Neural cell (in vitro differentiated cells): ENCODE measurements around the gene PTCRA. TPM values are rescaled to one million over a fixed set of nuclear protein-coding genes. Genes with fewer than 3 reads are reported as not detected.

Source experiments
- H2AFZ ChIP-seq: fragments of 200-600, 300-800 bp; sonication (generic), shearing (Covaris generic); 2 replicates; pipeline ENCODE4 v1.6.0; 2014; ENCODE audit warnings: low read depth, mild to moderate bottlenecking, antibody characterized with exemption, low read length, moderate library complexity
- H3F3A ChIP-seq: fragments of 200-600 bp; shearing (Covaris generic); 2 replicates; pipeline ENCODE4 v1.6.1; 2016; ENCODE audit warnings: mild to moderate bottlenecking, moderate library complexity, mixed read lengths, antibody characterized with exemption, low read length; ENCODE audit not compliant: insufficient read depth, poor library complexity, severe bottlenecking
- H3K27ac ChIP-seq: fragments of 200-600, 300-800 bp; sonication (generic), shearing (Covaris generic); 2 replicates; pipeline ENCODE4 v1.5.1; 2014; ENCODE audit warnings: mild to moderate bottlenecking, low read length, moderate library complexity
- H3K27me3 ChIP-seq: fragments of 300-800, 200-600 bp; sonication (generic), shearing (Covaris generic); 2 replicates; pipeline ENCODE4 v1.6.0; 2014; ENCODE audit warnings: mild to moderate bottlenecking, low read depth, low read length, moderate library complexity; ENCODE audit not compliant: insufficient read depth
- H3K36me3 ChIP-seq: fragments of 300-800, 200-600 bp; sonication (generic), shearing (Covaris generic); 2 replicates; pipeline ENCODE4 v1.5.1; 2014; ENCODE audit warnings: mild to moderate bottlenecking, antibody characterized with exemption, low read length, moderate library complexity; ENCODE audit not compliant: insufficient read depth
- H3K4me2 ChIP-seq: fragments of 300-800, 200-600 bp; sonication (generic), shearing (Covaris generic); 2 replicates; pipeline ENCODE4 v1.6.0; 2014; ENCODE audit warnings: mild to moderate bottlenecking, low read length
- H3K4me3 ChIP-seq: fragments of 300-800, 200-600 bp; sonication (generic), shearing (Covaris generic); 2 replicates; pipeline ENCODE4 v1.5.1; 2014; ENCODE audit warnings: mild to moderate bottlenecking, low read length, moderate library complexity
- H3K79me2 ChIP-seq: fragments of 200-600 bp; shearing (Covaris generic); replicated peaks from 2 replicates; pipeline ENCODE4 v1.6.0; 2014; ENCODE audit warnings: mild to moderate bottlenecking, low read length, moderate library complexity; ENCODE audit not compliant: insufficient read depth
- H3K9ac ChIP-seq: fragments of 300-800, 200-600 bp; sonication (generic), shearing (Covaris generic); 2 replicates; pipeline ENCODE4 v1.6.1; 2016; ENCODE audit warnings: mild to moderate bottlenecking, low read length, mixed read lengths
- H3K9me2 ChIP-seq: fragments of 200-600 bp; shearing (Covaris generic); 2 replicates; pipeline ENCODE4 v1.6.1; 2016; ENCODE audit warnings: mild to moderate bottlenecking, low read length, mixed read lengths; ENCODE audit not compliant: insufficient read depth
- H3K9me3 ChIP-seq: fragments of 200-600, 300-800 bp; sonication (generic), shearing (Covaris generic); 2 replicates; pipeline ENCODE4 v1.6.1; 2016; ENCODE audit warnings: mild to moderate bottlenecking, mixed run types, low read length, moderate library complexity, mixed read lengths
- H4K20me1 ChIP-seq: fragments of 200-600 bp; shearing (Covaris generic); 2 replicates; pipeline ENCODE4 v1.6.1; 2016; ENCODE audit warnings: mild to moderate bottlenecking, mixed run types; ENCODE audit not compliant: insufficient read depth
- CTCF ChIP-seq: fragments of 450-650 bp; IDR thresholded peaks from 2 replicates; pipeline ENCODE4 v1.5.1; 2014; ENCODE audit warnings: antibody characterized with exemption, mild to moderate bottlenecking, moderate library complexity; ENCODE audit not compliant: poor library complexity, severe bottlenecking
- EP300 ChIP-seq: fragments of 450-650 bp; conservative IDR thresholded peaks from 2 replicates; pipeline ENCODE4 v1.6.1; 2014; ENCODE audit warnings: antibody characterized with exemption, mild to moderate bottlenecking, moderate library complexity; ENCODE audit not compliant: poor library complexity, severe bottlenecking
- EZH2 ChIP-seq: fragments of 200-600, 300-800 bp; shearing (Covaris generic), sonication (generic); IDR thresholded peaks from 2 replicates; pipeline ENCODE4 v1.6.1; 2014; ENCODE audit warnings: antibody characterized with exemption, low read length, borderline replicate concordance, mild to moderate bottlenecking; ENCODE audit not compliant: insufficient read depth, poor library complexity, severe bottlenecking
- MXI1 ChIP-seq: fragments of 450-650 bp; conservative IDR thresholded peaks from 2 replicates; pipeline ENCODE4 v1.6.1; 2014; ENCODE audit warnings: antibody characterized with exemption, mild to moderate bottlenecking; ENCODE audit not compliant: poor library complexity, severe bottlenecking
- POLR2AphosphoS5 ChIP-seq: IDR thresholded peaks from 2 replicates; pipeline ENCODE4 v1.6.1; 2012
- RAD21 ChIP-seq: fragments of 450-650 bp; conservative IDR thresholded peaks from 2 replicates; pipeline ENCODE4 v1.6.1; 2014; ENCODE audit warnings: antibody characterized with exemption, mild to moderate bottlenecking, moderate library complexity
- REST ChIP-seq: IDR thresholded peaks from 2 replicates; pipeline ENCODE4 v1.6.1; 2012; ENCODE audit warnings: borderline replicate concordance
- SMC3 ChIP-seq: fragments of 450-650 bp; conservative IDR thresholded peaks from 2 replicates; pipeline ENCODE4 v1.6.1; 2014; ENCODE audit warnings: antibody characterized with exemption, mild to moderate bottlenecking, moderate library complexity; ENCODE audit not compliant: poor library complexity
- TAF1 ChIP-seq: IDR thresholded peaks from 2 replicates; pipeline ENCODE4 v1.6.1; 2012; ENCODE audit warnings: low read depth
- polyA plus RNA-seq: library from polyadenylated mRNA; depleted of rRNA; stranded (reverse); fragments of >200 nt; gene quantifications from 2 replicates; pipeline ENCODE4 v1.2.3, GENCODE V29; 2014

The PTCRA gene
- polyA plus RNA-seq, 1 donor from 2014 or later: not detected

- no peak overlapping the region for H3K9ac ChIP-seq
- H3K27me3 ChIP-seq: no peaks in the 10 kb centered on the region
- H3K9me3 ChIP-seq: no peaks in the 10 kb centered on the region
- H3K4me3 ChIP-seq: no peak overlapping the region
- H3K4me2 ChIP-seq: no peak overlapping the region
- no peaks in the 10 kb centered on the region for H3K36me3 ChIP-seq
- no peaks in the 10 kb centered on the region for H3K79me2 ChIP-seq
- H3F3A ChIP-seq: no peaks in the 10 kb centered on the region
- no peaks in the 10 kb centered on the region for H4K20me1 ChIP-seq
- no peak overlapping the region for H3K27ac ChIP-seq
- no peak for TF ChIP-seq TAF1
- TF ChIP-seq RAD21: no peak
- TF ChIP-seq EP300: no peak
- TF ChIP-seq REST: no peak
- no peak for TF ChIP-seq EZH2
- no peak overlapping the region for H2AFZ ChIP-seq
- no peaks in the 10 kb centered on the region for H3K9me2 ChIP-seq
Measured at GRCh38 chr6:42911171-42912021, 4.5 kb upstream of the PTCRA start.

GRCh38 chr6:42914546-42914945, 1.3 kb upstream of the PTCRA start:
- Histone ChIP-seq H3K9me2 (no peaks in the 10 kb centered on the region), H3F3A (no peaks in the 10 kb centered on the region), H3K9ac (no peak overlapping the region), H3K79me2 (no peaks in the 10 kb centered on the region), H3K4me2 (no peak overlapping the region), H3K36me3 (no peaks in the 10 kb centered on the region), H3K9me3 (no peaks in the 10 kb centered on the region), H3K4me3 (no peak overlapping the region), H4K20me1 (no peaks in the 10 kb centered on the region), H3K27me3 (no peaks in the 10 kb centered on the region), H2AFZ (no peak overlapping the region), H3K27ac (no peak overlapping the region)
- TF ChIP-seq REST (no peak), EZH2 (no peak), SMC3 (no peak), TAF1 (no peak), POLR2AphosphoS5 (no peak), MXI1 (no peak), RAD21 (no peak), EP300 (no peak), CTCF (no peak)
